ENCODE results near the gene NAA35.

Gene NAA35

DNA sequence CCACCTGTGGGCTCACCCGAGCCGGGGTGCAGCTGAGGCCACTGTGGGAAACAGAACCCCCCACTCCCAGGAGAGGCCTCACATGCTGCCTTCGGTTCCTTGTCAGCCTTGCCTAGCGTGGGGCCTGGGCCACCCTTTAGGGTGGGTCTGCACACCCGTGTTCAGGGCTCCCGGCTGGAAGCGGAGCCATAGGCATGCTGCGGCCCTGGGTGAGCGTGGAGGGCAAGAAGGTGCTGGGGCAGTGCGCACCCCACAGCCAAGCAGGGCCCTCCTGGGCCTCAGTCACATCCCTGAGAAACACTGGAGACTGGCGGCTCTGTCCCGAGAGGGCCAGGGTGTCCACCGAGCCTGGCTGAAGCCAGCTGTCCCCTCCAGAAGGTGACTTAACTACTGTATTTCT lies 116.5 kb downstream of the NAA35 start:
- in situ Hi-C loops (cut with MboI; ENCODE audit: low sequenced_read_pairs), result no loop called here

DNA sequence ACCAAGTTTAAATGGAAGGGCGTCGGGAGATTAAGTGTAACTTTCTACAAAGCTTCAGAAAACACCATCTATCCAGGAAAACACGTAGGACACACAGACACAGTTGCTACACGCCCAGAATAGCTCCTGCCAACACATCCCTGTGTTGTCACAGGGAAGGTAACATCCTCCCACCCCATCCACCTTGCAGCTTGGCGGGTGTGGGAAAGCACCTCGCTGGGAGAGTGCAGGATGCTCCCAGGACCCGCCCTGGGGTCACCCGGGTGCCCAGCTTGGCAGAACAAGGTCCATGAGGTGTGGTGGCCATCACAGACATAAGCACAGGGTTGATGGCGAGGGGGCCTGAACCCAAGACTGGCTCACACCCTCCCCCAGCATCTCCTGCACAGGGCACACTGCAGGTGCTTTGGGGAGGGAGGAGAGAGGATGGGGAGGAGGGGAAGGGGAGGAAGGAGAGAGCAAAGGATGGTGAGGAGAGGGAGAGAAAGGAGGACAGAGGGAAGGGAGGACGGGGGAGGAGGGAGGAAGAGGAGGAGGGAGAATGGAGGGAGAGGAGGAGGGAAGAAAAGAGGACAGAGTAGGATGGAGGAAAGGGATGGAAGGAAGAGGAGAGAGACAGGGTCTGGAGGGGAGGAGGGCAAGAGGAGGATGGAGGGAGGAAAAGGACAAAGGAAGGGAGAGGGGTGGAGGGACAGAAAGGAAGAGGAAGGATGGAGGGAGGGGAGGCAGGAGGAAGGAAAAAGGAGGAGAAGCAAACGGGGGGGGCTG lies 121.2 kb downstream of the NAA35 start:
- in situ Hi-C loops (cut with MboI; ENCODE audit: low sequenced_read_pairs), result no loop called here

DNA sequence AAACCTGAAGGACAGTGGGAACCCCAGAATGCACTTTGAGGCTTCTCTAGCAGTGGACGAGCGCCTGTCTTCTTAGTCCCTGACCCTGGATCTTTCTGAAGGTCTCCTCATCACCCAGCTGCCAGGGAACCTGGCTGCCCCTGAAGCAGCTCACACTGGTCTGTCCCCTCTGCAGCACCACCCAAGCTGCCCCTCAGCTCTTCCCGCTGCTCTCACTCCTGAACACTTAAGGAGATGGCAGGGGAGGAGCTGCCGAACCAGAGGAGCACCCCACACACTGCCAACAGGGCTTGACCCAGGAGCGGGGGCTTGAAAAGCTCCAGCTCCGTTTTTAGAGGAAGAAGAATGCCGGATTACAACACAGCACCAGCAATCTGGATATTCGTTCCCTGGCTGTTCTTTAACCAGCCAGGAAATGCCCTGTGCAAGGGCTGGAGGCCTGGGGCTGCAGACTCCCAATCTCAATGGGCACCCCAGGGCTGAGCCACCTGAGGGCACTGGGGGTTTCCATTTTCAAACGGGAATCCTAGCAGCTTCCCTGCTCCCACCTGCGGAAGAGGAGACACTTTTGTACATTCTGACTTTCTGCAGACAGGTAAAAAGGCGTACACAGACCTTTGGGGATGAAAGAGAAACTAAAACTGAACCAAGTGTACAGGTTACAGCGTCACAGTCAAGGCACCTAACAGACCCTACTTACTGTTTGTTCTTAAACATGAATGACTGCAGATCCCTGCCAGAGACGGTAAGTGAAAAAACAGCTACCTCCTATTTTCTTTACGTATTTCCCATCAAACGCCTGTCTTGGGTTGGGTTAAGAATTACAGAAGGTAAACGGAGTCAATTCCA lies 122.1 kb downstream of the NAA35 start:
- in situ Hi-C loops (cut with MboI; ENCODE audit: low sequenced_read_pairs), result no loop called here

DNA sequence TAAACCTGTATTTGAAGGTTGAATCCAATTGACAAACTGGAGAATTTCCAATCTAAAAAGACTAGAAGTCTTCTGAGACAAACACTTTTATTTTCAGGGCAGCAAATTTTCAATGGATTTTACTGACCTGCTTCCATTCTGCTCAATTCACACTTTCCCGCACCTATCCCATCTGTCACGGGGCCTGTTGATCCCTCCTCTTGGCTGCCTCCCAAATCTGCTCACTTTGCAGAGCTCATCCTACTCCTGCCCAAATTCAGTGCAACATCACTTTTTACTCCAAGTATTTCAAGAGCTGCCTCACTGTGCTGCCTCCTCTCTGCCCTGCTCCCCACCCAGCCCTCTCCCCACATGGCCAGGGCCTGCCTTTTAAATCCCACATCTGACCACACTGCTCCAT lies 123.3 kb downstream of the NAA35 start:
- in situ Hi-C loops (cut with MboI; ENCODE audit: low sequenced_read_pairs), result no loop called here

DNA sequence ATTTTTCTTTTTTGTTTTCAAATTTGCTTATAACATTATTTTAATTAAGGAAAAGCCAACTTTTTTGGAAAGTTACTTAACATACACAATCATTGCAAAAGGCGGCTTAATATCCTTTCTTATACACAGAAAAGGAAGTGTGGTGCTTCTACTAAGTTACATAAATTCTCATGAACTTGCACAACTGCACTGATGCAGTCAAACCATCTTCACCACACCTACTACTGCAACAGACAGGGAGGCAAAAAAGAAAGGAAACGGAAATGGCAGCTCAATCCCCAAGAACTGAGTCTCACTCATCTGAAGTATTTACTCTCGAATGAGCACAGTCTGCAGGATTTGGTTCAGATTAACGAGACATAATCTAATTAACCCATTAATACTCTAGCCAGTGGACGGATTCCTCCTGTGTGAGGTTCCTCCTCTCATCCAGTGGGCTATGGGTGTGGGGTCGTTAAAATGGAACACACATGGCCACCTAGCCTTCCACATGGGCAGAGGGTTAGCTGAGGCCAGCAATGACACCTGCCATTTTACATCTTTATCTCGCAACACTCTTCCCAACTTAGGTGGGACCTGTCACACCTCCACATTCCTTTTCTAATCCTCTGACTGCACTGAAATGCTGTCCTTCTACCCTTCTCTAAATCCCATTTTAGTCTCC lies 128.4 kb downstream of the NAA35 start:
- in situ Hi-C loops (cut with MboI; ENCODE audit: low sequenced_read_pairs), result no loop called here

Data from HL-60/S4 treated with retinoic acid at 250 ng/mL for 4 days and 3 days (cell line).